GM23338 (cell line): Measurements from ENCODE around the gene CNTNAP2. TPM values are rescaled to one million over a fixed set of nuclear protein-coding genes. Genes with fewer than 3 reads are reported as not detected.

ENCODE experiments used
- ATAC-seq: fragments of 200-7000 bp; cut with Tn5 transposase; 3 replicates; pipeline ENCODE4 v1.9.1; 2020
- DNase-seq: peaks from one replicate; pipeline ENCODE4 v3.0.0-alpha.2; 2015; ENCODE audit warnings: low spot score
- H2AFZ ChIP-seq: fragments of 200-600 bp; sonication (generic); 2 replicates; pipeline ENCODE4 v1.8.0; 2016; ENCODE audit warnings: antibody characterized with exemption, mild to moderate bottlenecking, moderate library complexity
- H3F3A ChIP-seq: fragments of 200-600 bp; sonication (generic); replicated peaks from 2 replicates; pipeline ENCODE4 v1.8.0; 2017; ENCODE audit warnings: antibody characterized with exemption, mixed run types, low read depth
- H3K27ac ChIP-seq: fragments of 200-600 bp; sonication (generic); 2 replicates; pipeline ENCODE4 v1.6.1; 2016; ENCODE audit warnings: low read depth
- H3K27me3 ChIP-seq: fragments of 200-600 bp; sonication (generic); 2 replicates; pipeline ENCODE4 v1.8.0; 2016; ENCODE audit warnings: mild to moderate bottlenecking, mixed run types, moderate library complexity; ENCODE audit not compliant: insufficient read depth
- H3K36me3 ChIP-seq: fragments of 200-600 bp; sonication (generic); 2 replicates; pipeline ENCODE4 v1.8.0; 2016; ENCODE audit warnings: mild to moderate bottlenecking; ENCODE audit not compliant: insufficient read depth
- H3K4me1 ChIP-seq: fragments of 200-600 bp; sonication (generic); 2 replicates; pipeline ENCODE4 v1.8.0; 2016; ENCODE audit warnings: mild to moderate bottlenecking, moderate library complexity; ENCODE audit not compliant: insufficient read depth
- H3K4me2 ChIP-seq: fragments of 200-600 bp; sonication (generic); 2 replicates; pipeline ENCODE4 v1.7.1; 2017; ENCODE audit warnings: mixed run types
- H3K4me3 ChIP-seq: fragments of 200-600 bp; sonication (generic); 2 replicates; pipeline ENCODE4 v1.6.1; 2016; ENCODE audit warnings: mixed run types
- H3K79me2 ChIP-seq: fragments of 200-600 bp; sonication (generic); replicated peaks from 2 replicates; pipeline ENCODE4 v1.8.0; 2017; ENCODE audit warnings: mild to moderate bottlenecking; ENCODE audit not compliant: insufficient read depth
- H3K9me2 ChIP-seq: fragments of 200-600 bp; sonication (generic); 2 replicates; pipeline ENCODE4 v1.8.0; 2017; ENCODE audit not compliant: insufficient read depth
- H4K20me1 ChIP-seq: fragments of 200-600 bp; sonication (generic); replicated peaks from 2 replicates; pipeline ENCODE4 v1.8.0; 2017; ENCODE audit warnings: mild to moderate bottlenecking; ENCODE audit not compliant: insufficient read depth
- H3K27ac Mint-ChIP-seq: 2 replicates; pipeline ENCODE4 v1.8.0; 2020; ENCODE audit warnings: inconsistent platforms, mild to moderate bottlenecking, moderate library complexity, mixed read lengths
- H3K27me3 Mint-ChIP-seq: 3 replicates; pipeline ENCODE4 v1.8.0; 2022; ENCODE audit warnings: low read depth, mild to moderate bottlenecking, moderate library complexity, mixed read lengths, inconsistent platforms; ENCODE audit not compliant: insufficient read depth, poor library complexity
- H3K36me3 Mint-ChIP-seq: 3 replicates; pipeline ENCODE4 v1.8.0; 2021; ENCODE audit warnings: low read depth, mild to moderate bottlenecking, inconsistent platforms, moderate library complexity, mixed read lengths
- H3K4me1 Mint-ChIP-seq: 3 replicates; pipeline ENCODE4 v1.8.0; 2020; ENCODE audit warnings: mild to moderate bottlenecking, inconsistent platforms, mixed read lengths
- H3K4me3 Mint-ChIP-seq: 3 replicates; pipeline ENCODE4 v1.8.0; 2021; ENCODE audit warnings: moderate library complexity, mild to moderate bottlenecking, inconsistent platforms, mixed read lengths
- H3K9me3 Mint-ChIP-seq: 3 replicates; pipeline ENCODE4 v1.8.0; 2020; ENCODE audit warnings: moderate library complexity, mild to moderate bottlenecking, inconsistent platforms, mixed read lengths
- CTCF ChIP-seq, 2 experiments: fragments of 200-600 bp in 1 of 2; sonication (generic) in 1 of 2; conservative IDR thresholded peaks; 2 replicates each; pipeline versions ENCODE4 v1.5.1 to v1.6.1; 2016 to 2017; ENCODE audit warnings: antibody characterized with exemption in 2 of 2, low read depth in 2 of 2, mild to moderate bottlenecking in 2 of 2, moderate library complexity in 1 of 2
- ETS1 ChIP-seq: IDR thresholded peaks from 2 replicates; pipeline ENCODE4 v1.6.1; 2016; ENCODE audit warnings: antibody characterized with exemption
- EZH2 ChIP-seq: fragments of 200-600 bp; sonication (generic); IDR thresholded peaks from one replicate; pipeline ENCODE4 v1.8.0; 2017; ENCODE audit warnings: antibody characterized with exemption, mild to moderate bottlenecking, low read depth; ENCODE audit not compliant: unreplicated experiment
- NANOG ChIP-seq: IDR thresholded peaks from 2 replicates; pipeline ENCODE4 v1.6.1; 2016; ENCODE audit warnings: antibody characterized with exemption, borderline replicate concordance
- POLR2AphosphoS5 ChIP-seq: IDR thresholded peaks from 2 replicates; pipeline ENCODE4 v1.6.1; 2016; ENCODE audit warnings: antibody characterized with exemption, low read depth
- REST ChIP-seq: IDR thresholded peaks from one replicate; pipeline ENCODE4 v1.6.1; 2018; ENCODE audit warnings: antibody characterized with exemption; ENCODE audit not compliant: unreplicated experiment
- STAT1 ChIP-seq: IDR thresholded peaks from one replicate; pipeline ENCODE4 v1.6.1; 2016; ENCODE audit warnings: antibody characterized with exemption; ENCODE audit not compliant: unreplicated experiment
- ZNF114 ChIP-seq: fragments of 250-450 bp; sonication (Bioruptor Pico); IDR thresholded peaks from 2 replicates; pipeline ENCODE4 v1.5.0; 2020; ENCODE audit warnings: mild to moderate bottlenecking, moderate library complexity
- ZNF331 ChIP-seq: fragments of 250-450 bp; sonication (Bioruptor Pico); IDR thresholded peaks from 2 replicates; pipeline ENCODE4 v1.5.0; 2020; ENCODE audit warnings: low read depth, mild to moderate bottlenecking, moderate library complexity
- polyA plus RNA-seq: library from polyadenylated mRNA; unstranded; fragments of >200 nt; fragmentation: Nextera tagmentation; extraction: Ambion mirVana; gene quantifications from 2 replicates; pipeline ENCODE4 v1.2.1, GENCODE V29; 2016
- total RNA-seq: library from RNA; depleted of rRNA; stranded (reverse); fragments of >200 nt; shearing (Covaris generic); gene quantifications from 2 replicates; pipeline ENCODE4 v1.2.3, GENCODE V29; 2014

The CNTNAP2 gene
- total and polyA plus RNA-seq, 2 experiments from 2014 or later: 38.2 to 61.3 TPM

- no peak overlapping the region for H3K4me3 ChIP-seq
- H3K4me1 ChIP-seq: peaks cover 10% of the 10 kb centered on the region
- H3K27me3 ChIP-seq: no peaks in the 10 kb centered on the region
- Mint-ChIP-seq H3K4me1 (peaks cover 15% of the 10 kb centered on the region), H3K9me3 (peaks cover 5% of the 10 kb centered on the region; the same call in 2 of the 3 replicates), H3K27me3 (no peaks in the 10 kb centered on the region), H3K27ac (peak overlapping the region; percentile 3; the same call in 1 of the 2 replicates), H3K4me3 (no peak overlapping the region), H3K36me3 (no peaks in the 10 kb centered on the region)
- no peaks in the 10 kb centered on the region for H3K79me2 ChIP-seq
- H3K36me3 ChIP-seq: no peaks in the 10 kb centered on the region
- ATAC-seq: peak; percentile 52; the same call in 2 of the 3 replicates
- peak; percentile 8 for DNase-seq
- H3K9me2 ChIP-seq: no peaks in the 10 kb centered on the region
- no peak for TF ChIP-seq ZNF331 (CRISPR knock-in tag)
- no peak for TF ChIP-seq POLR2AphosphoS5
- H2AFZ ChIP-seq: no peak overlapping the region
- no peaks in the 10 kb centered on the region for H3F3A ChIP-seq
- 0 out of 2 replicates have a peak overlapping the region, but pooled peaks have one; percentile 7 for H3K4me2 ChIP-seq
- no peak overlapping the region for H3K27ac ChIP-seq
- no peaks in the 10 kb centered on the region for H4K20me1 ChIP-seq
Observed at GRCh38 chr7:147653456-147653855, 1536.9 kb downstream of the CNTNAP2 start.

- Mint-ChIP-seq H3K4me3 (no peak overlapping the region), H3K27me3 (no peaks in the 10 kb centered on the region), H3K36me3 (no peaks in the 10 kb centered on the region), H3K4me1 (peaks cover 27% of the 10 kb centered on the region), H3K9me3 (peaks cover 3% of the 10 kb centered on the region; the same call in 2 of the 3 replicates), H3K27ac (peak overlapping the region; percentile 7; the same call in 1 of the 2 replicates)
- no peak overlapping the region for H3K4me2 ChIP-seq
- ATAC-seq (peak; percentile 46), DNase-seq (no peak)
- TF ChIP-seq ETS1: no peak
- TF ChIP-seq STAT1: no peak
- no peak for TF ChIP-seq EZH2
- H3K79me2 ChIP-seq: no peaks in the 10 kb centered on the region
- H4K20me1 ChIP-seq: no peaks in the 10 kb centered on the region
- H3K9me2 ChIP-seq: no peaks in the 10 kb centered on the region
- no peak overlapping the region for H3K4me3 ChIP-seq
- H3K4me1 ChIP-seq: peaks cover 24% of the 10 kb centered on the region
- H3K27me3 ChIP-seq: no peaks in the 10 kb centered on the region
- H3K36me3 ChIP-seq: no peaks in the 10 kb centered on the region
- H3K27ac ChIP-seq: no peak overlapping the region
- H2AFZ ChIP-seq: peak overlapping the region; percentile 77; the same call in 1 of the 2 replicates
- no peaks in the 10 kb centered on the region for H3F3A ChIP-seq
Observed at GRCh38 chr7:147658392-147658967, 1541.9 kb downstream of the CNTNAP2 start.

GRCh38 chr7:147659036-147659995, 1542.7 kb downstream of the CNTNAP2 start:
- H3K36me3 ChIP-seq: no peaks in the 10 kb centered on the region
- H3K79me2 ChIP-seq: no peaks in the 10 kb centered on the region
- peak overlapping the region; percentile 77; the same call in 1 of the 2 replicates for H2AFZ ChIP-seq
- no peak for TF ChIP-seq CTCF (conservative IDR thresholded peaks at IDR 0.05; ENCODE audit: low read depth in 2 of 2)
- TF ChIP-seq STAT1: no peak
- no peak for TF ChIP-seq NANOG
- no peak for TF ChIP-seq ZNF114 (CRISPR knock-in tag)
- TF ChIP-seq ETS1: no peak
- TF ChIP-seq REST: no peak
- no peak overlapping the region for H3K27ac ChIP-seq
- peaks cover 17% of the 10 kb centered on the region for H3K4me1 ChIP-seq
- no peaks in the 10 kb centered on the region for H3F3A ChIP-seq
- DNase-seq (no peak), ATAC-seq (no peak)
- Mint-ChIP-seq H3K4me1 (peaks cover 23% of the 10 kb centered on the region), H3K36me3 (no peaks in the 10 kb centered on the region), H3K27ac (0 out of 2 replicates have a peak overlapping the region, but pooled peaks have one; percentile 7), H3K4me3 (no peak overlapping the region), H3K27me3 (no peaks in the 10 kb centered on the region), H3K9me3 (peaks cover 3% of the 10 kb centered on the region; the same call in 2 of the 3 replicates)
- no peaks in the 10 kb centered on the region for H4K20me1 ChIP-seq
- no peaks in the 10 kb centered on the region for H3K9me2 ChIP-seq
- H3K27me3 ChIP-seq: no peaks in the 10 kb centered on the region
- no peak overlapping the region for H3K4me2 ChIP-seq
- H3K4me3 ChIP-seq: no peak overlapping the region
